Astrocyte (in vitro differentiated cells and primary cell): ENCODE measurements around the gene ELMOD3.

Experiments
- EZH2 ChIP-seq: IDR thresholded peaks from 2 replicates; pipeline ENCODE4 v1.6.1; 2012; ENCODE audit warnings: mild to moderate bottlenecking, low read length, inconsistent platforms; ENCODE audit not compliant: insufficient read depth
- TF ChIP-seq, protein P1 (sequence below): IDR thresholded peaks from 2 replicates; pipeline ENCODE4 v1.5.1; 2011; ENCODE audit warnings: low read depth, mild to moderate bottlenecking, inconsistent platforms, low read length, moderate library complexity; ENCODE audit not compliant: insufficient read depth

DNA sequence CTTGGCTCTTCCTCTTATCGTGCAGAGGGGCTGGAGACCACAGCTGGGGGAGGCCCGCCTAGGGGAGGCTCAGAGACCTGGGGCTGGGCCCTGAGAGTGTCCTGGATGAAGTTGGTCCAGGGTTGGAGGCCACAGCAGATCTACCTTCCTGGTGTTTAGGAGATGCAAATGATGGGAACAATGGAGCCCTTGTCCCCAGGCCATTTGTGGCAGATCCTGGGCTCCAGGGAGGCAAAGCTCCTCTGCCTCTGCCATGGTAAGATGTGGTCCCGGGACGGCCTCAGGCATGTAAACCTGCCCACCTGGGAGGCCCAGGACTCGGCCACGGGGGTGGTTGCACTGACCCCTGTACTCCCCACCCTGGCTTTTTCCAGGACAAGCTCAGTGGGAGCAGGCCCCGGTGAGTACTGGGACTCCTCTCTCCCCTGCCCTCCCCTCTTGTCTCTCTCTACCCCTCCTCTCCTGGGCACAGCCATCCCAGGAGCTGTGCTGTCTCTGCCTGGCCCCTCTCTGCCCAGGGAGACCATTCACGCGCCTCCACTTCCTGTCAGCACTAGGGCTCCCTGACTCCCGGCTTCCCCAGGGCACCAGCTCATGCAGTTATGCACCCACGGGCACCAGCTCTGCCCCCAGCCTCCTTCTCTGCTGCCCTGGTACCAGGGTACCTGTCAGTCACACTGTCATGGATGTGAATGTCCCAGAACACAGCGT is 74.8 kb downstream of the ELMOD3 start:
- TF ChIP-seq, protein P1, sequence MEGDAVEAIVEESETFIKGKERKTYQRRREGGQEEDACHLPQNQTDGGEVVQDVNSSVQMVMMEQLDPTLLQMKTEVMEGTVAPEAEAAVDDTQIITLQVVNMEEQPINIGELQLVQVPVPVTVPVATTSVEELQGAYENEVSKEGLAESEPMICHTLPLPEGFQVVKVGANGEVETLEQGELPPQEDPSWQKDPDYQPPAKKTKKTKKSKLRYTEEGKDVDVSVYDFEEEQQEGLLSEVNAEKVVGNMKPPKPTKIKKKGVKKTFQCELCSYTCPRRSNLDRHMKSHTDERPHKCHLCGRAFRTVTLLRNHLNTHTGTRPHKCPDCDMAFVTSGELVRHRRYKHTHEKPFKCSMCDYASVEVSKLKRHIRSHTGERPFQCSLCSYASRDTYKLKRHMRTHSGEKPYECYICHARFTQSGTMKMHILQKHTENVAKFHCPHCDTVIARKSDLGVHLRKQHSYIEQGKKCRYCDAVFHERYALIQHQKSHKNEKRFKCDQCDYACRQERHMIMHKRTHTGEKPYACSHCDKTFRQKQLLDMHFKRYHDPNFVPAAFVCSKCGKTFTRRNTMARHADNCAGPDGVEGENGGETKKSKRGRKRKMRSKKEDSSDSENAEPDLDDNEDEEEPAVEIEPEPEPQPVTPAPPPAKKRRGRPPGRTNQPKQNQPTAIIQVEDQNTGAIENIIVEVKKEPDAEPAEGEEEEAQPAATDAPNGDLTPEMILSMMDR = no peak
- TF ChIP-seq EZH2 = no peak
